ENCODE data around the gene CCDC170.
"Not testable (repeated sequence)": the region's sequence is repeated elsewhere in the genome, so short reads cannot be mapped to it uniquely, and the experiment has no call there.

The CCDC170 gene

GRCh38 chr6:151494235-151494935, 568 bp downstream of the CCDC170 start:
- peak in 1 of 2 experiments; percentile 12 for DNase-seq

GRCh38 chr6:151494936-151495320, 1.1 kb downstream of the CCDC170 start:
- no peak for DNase-seq

- DNase-seq, result no peak
These were observed 1.6 kb downstream of the CCDC170 start for GRCh38 chr6:151495380-151495779.

- no peak for DNase-seq
These were observed 4.1 kb downstream of the CCDC170 start for GRCh38 chr6:151497905-151498304.

- DNase-seq, result no peak
These were observed 4.5 kb downstream of the CCDC170 start for GRCh38 chr6:151498327-151498726.

- no peak for DNase-seq
These were observed 5.7 kb downstream of the CCDC170 start for GRCh38 chr6:151499551-151499950.

GRCh38 chr6:151501511-151502136, 7.8 kb downstream of the CCDC170 start:
- no peak for DNase-seq

GRCh38 chr6:151502499-151502898, 8.7 kb downstream of the CCDC170 start:
- no peak for DNase-seq

- DNase-seq, result no peak
These were observed 12.9 kb downstream of the CCDC170 start for GRCh38 chr6:151506761-151507160.

- no peak for DNase-seq
These were observed 15.2 kb downstream of the CCDC170 start for GRCh38 chr6:151509048-151509447.

GRCh38 chr6:151512481-151512880, 18.7 kb downstream of the CCDC170 start:
- DNase-seq, result no peak

GRCh38 chr6:151514000-151514730, 20.3 kb downstream of the CCDC170 start:
- DNase-seq, result no peak

- not testable (repeated sequence) for DNase-seq
These were observed 25.2 kb downstream of the CCDC170 start for GRCh38 chr6:151518992-151519391.

GRCh38 chr6:151523034-151523433, 29.2 kb downstream of the CCDC170 start:
- no peak for DNase-seq

- DNase-seq, result no peak
These were observed 30.2 kb downstream of the CCDC170 start for GRCh38 chr6:151524059-151524458.

- DNase-seq, result no peak
These were observed 40.8 kb downstream of the CCDC170 start for GRCh38 chr6:151534576-151534975.

GRCh38 chr6:151535476-151536187, 41.8 kb downstream of the CCDC170 start:
- no peak for DNase-seq

- no peak for DNase-seq
These were observed 42.3 kb downstream of the CCDC170 start for GRCh38 chr6:151536188-151536479.

- no peak for DNase-seq
These were observed 43.7 kb downstream of the CCDC170 start for GRCh38 chr6:151537556-151537955.

- no peak for DNase-seq
These were observed 45.9 kb downstream of the CCDC170 start for GRCh38 chr6:151539506-151540268.

GRCh38 chr6:151544453-151544852, 50.6 kb downstream of the CCDC170 start:
- DNase-seq, result no peak

GRCh38 chr6:151544884-151545283, 51.1 kb downstream of the CCDC170 start:
- not testable (repeated sequence) for DNase-seq

Measured in stimulated activated CD4-positive, alpha-beta T cell treated with anti-CD3 and anti-CD28 coated beads, Interleukin-4, amount 100 ng/mL, for 4 hours (primary cell).